Natural killer cell (primary cell): ENCODE results near the gene CPT1B. TPM values are rescaled to one million over a fixed set of nuclear protein-coding genes. Genes with fewer than 3 reads are reported as not detected.

Experiments
- ATAC-seq, 3 donors: fragments of 150-1000 bp in 2 of 3; fragments of 200-7000 bp in 1 of 3; cut with Tn5 transposase; 1 replicate in 1 of 3; 2 replicates in 2 of 3; pipeline ENCODE4 v1.10.0; 2021; ENCODE audit warnings: mild to moderate bottlenecking in 2 of 3, moderate library complexity in 2 of 3
- DNase-seq, 2 donors: peaks; one replicate each; pipeline versions ENCODE4 v3.0.0 to v3.0.0-alpha.2; 2013 to 2021; ENCODE audit warnings: mixed read lengths in 1 of 2
- H3K27ac ChIP-seq: one replicate; pipeline ENCODE4 v1.5.1; 2013; ENCODE audit warnings: mild to moderate bottlenecking, low read length
- H3K27me3 ChIP-seq: one replicate; pipeline ENCODE4 v1.6.1; 2013; ENCODE audit warnings: low read length; ENCODE audit not compliant: control insufficient read depth, insufficient read depth
- H3K36me3 ChIP-seq: one replicate; pipeline ENCODE4 v1.6.1; 2013; ENCODE audit warnings: low read length; ENCODE audit not compliant: control insufficient read depth, insufficient read depth
- H3K4me1 ChIP-seq: one replicate; pipeline ENCODE4 v1.6.1; 2013; ENCODE audit warnings: low read length; ENCODE audit not compliant: control insufficient read depth, insufficient read depth
- H3K4me3 ChIP-seq: one replicate; pipeline ENCODE4 v1.5.1; 2013; ENCODE audit warnings: low read length
- H3K9me3 ChIP-seq: one replicate; pipeline ENCODE4 v1.6.1; 2013; ENCODE audit warnings: low read length; ENCODE audit not compliant: control insufficient read depth, insufficient read depth
- H3K27ac Mint-ChIP-seq, 2 donors: one replicate each; pipeline ENCODE4 v1.8.0; 2022; ENCODE audit warnings: mild to moderate bottlenecking in 2 of 2, mixed read lengths in 2 of 2, moderate library complexity in 1 of 2
- H3K27me3 Mint-ChIP-seq, 2 donors: one replicate each; pipeline ENCODE4 v1.8.0; 2022; ENCODE audit warnings: low read depth in 2 of 2, mixed read lengths in 2 of 2
- H3K36me3 Mint-ChIP-seq: one replicate; pipeline ENCODE4 v1.8.0; 2022; ENCODE audit warnings: mixed read lengths
- H3K4me1 Mint-ChIP-seq, 2 donors: one replicate each; pipeline ENCODE4 v1.8.0; 2022; ENCODE audit warnings: mixed read lengths in 2 of 2
- H3K4me3 Mint-ChIP-seq: one replicate; pipeline ENCODE4 v1.8.0; 2022; ENCODE audit warnings: mild to moderate bottlenecking, moderate library complexity, mixed read lengths
- H3K9me3 Mint-ChIP-seq, 2 donors: one replicate each; pipeline ENCODE4 v1.8.0; 2022; ENCODE audit warnings: mixed read lengths in 2 of 2
- CTCF ChIP-seq: fragments of 200-600 bp; IDR thresholded peaks from one replicate; pipeline ENCODE4 v1.8.0; 2022; ENCODE audit warnings: antibody characterized with exemption
- WGBS: methylation state at CpG from one replicate; pipeline ENCODE4 v1.1.7; 2013; ENCODE audit warnings: missing lambda C conversion rate; ENCODE audit not compliant: insufficient coverage; 5-methylcytosine and 5-hydroxymethylcytosine counted together
- intact Hi-C: fragments of 100-400 bp; cut with micrococcal nuclease; formaldehyde crosslinking; loops from one replicate; pipeline ENCODE4 v1.14.2; 2022
- total RNA-seq, 4 donors: library from RNA; stranded (reverse); fragments of 120-200 nt in 1 of 4; gene quantifications; one replicate each; pipeline versions ENCODE4 v1.2.3 to v1.2.4, GENCODE V29; 2013 to 2022

CPT1B gene
- total RNA-seq, 3 donors from 2014 or later (not counting 1 experiment from before 2014, with no cell fraction given), result 53.1 to 75.7 (median 55.5) TPM

- Histone ChIP-seq H3K36me3 (no peaks in the 10 kb centered on the region), H3K27me3 (no peaks in the 10 kb centered on the region), H3K9me3 (no peaks in the 10 kb centered on the region), H3K4me3 (no peak overlapping the region), H3K4me1 (peaks cover 51% of the 10 kb centered on the region), H3K27ac (peak overlapping the region; percentile 84)
- WGBS, result 91% methylated on average over 16 of the region's 16 CpGs
- Mint-ChIP-seq H3K27ac (peak overlapping the region in 1 of 2 donors; percentile 83), H3K36me3 (no peaks in the 10 kb centered on the region), H3K9me3 (no peaks in the 10 kb centered on the region), H3K4me3 (no peak overlapping the region), H3K4me1 (peaks cover 27 to 47% of the 10 kb centered on the region in 2 donors), H3K27me3 (peaks cover 0 to 3% of the 10 kb centered on the region in 2 donors)
- no peak for DNase-seq
- ATAC-seq, result no peak
- no peak for TF ChIP-seq CTCF
- intact Hi-C loops, result loop anchor here (5.0 kb wide), 1 partner anchor 41 kb away; the partner anchor contains the start of gene CHKB
These were observed 44.6 kb upstream of the CPT1B start for GRCh38 chr22:50622723-50623327.

- H3K9me3 ChIP-seq, result no peaks in the 10 kb centered on the region
- peak overlapping the region; percentile 84 for H3K27ac ChIP-seq
- no peaks in the 10 kb centered on the region for H3K27me3 ChIP-seq
- ATAC-seq (no peak), DNase-seq (peak in 1 of 2 donors; percentile 66)
- 11% methylated on average over 17 of the region's 18 CpGs for WGBS
- H3K4me1 Mint-ChIP-seq, result peaks cover 27 to 40% of the 10 kb centered on the region in 2 donors
- H3K36me3 Mint-ChIP-seq, result no peaks in the 10 kb centered on the region
- intact Hi-C loops, result loop anchor here (1.0 to 5.0 kb wide), 3 partner anchors 40 to 113 kb away; partner anchors contain the start of genes CHKB and NCAPH2
- no peaks in the 10 kb centered on the region for H3K36me3 ChIP-seq
- peak overlapping the region; percentile 83 to 90 for H3K27ac Mint-ChIP-seq
- TF ChIP-seq CTCF, result peak; percentile 21
- peaks cover 44% of the 10 kb centered on the region for H3K4me1 ChIP-seq
- H3K9me3 Mint-ChIP-seq, result no peaks in the 10 kb centered on the region
- H3K4me3 ChIP-seq, result peak overlapping the region; percentile 42
- H3K27me3 Mint-ChIP-seq, result peaks cover 0 to 3% of the 10 kb centered on the region in 2 donors
- peak overlapping the region; percentile 92 for H3K4me3 Mint-ChIP-seq
These were observed 43.9 kb upstream of the CPT1B start for GRCh38 chr22:50621948-50622722.

GRCh38 chr22:50621356-50621880, 43.2 kb upstream of the CPT1B start:
- Mint-ChIP-seq H3K4me3 (peak overlapping the region; percentile 92), H3K36me3 (no peaks in the 10 kb centered on the region), H3K27ac (peak overlapping the region; percentile 83 to 90), H3K27me3 (peaks cover 0 to 3% of the 10 kb centered on the region in 2 donors), H3K4me1 (peaks cover 27 to 37% of the 10 kb centered on the region in 2 donors), H3K9me3 (no peaks in the 10 kb centered on the region)
- Histone ChIP-seq H3K27ac (peak overlapping the region; percentile 84), H3K27me3 (no peaks in the 10 kb centered on the region), H3K4me3 (peak overlapping the region; percentile 42), H3K9me3 (no peaks in the 10 kb centered on the region), H3K4me1 (peaks cover 37% of the 10 kb centered on the region), H3K36me3 (no peaks in the 10 kb centered on the region)
- ATAC-seq, result peak; percentile 63 to 73 (median 66)
- intact Hi-C loops, result loop anchor here (1.0 to 5.0 kb wide), 3 partner anchors 39 to 113 kb away; partner anchors contain the start of genes CHKB and NCAPH2
- TF ChIP-seq CTCF, result no peak
- WGBS, result 6% methylated on average over 10 of the region's 10 CpGs
- peak; percentile 33 to 80 for DNase-seq
